A549 (cell line): Measurements from ENCODE around the gene MFSD2A. TPM values are rescaled to one million over a fixed set of nuclear protein-coding genes. Genes with fewer than 3 reads are reported as not detected.

ENCODE experiments used
- ATAC-seq, 2 experiments: fragments of 200-7000 bp in 1 of 2; fragments of >200 bp in 1 of 2; cut with Nextera tagmentation in 1 of 2; cut with Tn5 transposase in 1 of 2; 3 replicates each; pipeline versions ENCODE4 v1.8.0 to v1.9.1; 2018 to 2020; ENCODE audit warnings: mild to moderate bottlenecking in 1 of 2, moderate library complexity in 1 of 2
- CTCF ChIA-PET: fragments of 300-600 bp; sonication (Branson Sonifier 250); formaldehyde crosslinking; extraction: SDS; loops from one replicate; lab custom pipeline; 2021; ENCODE audit warnings: antibody characterized with exemption, inconsistent platforms; lab: Yijun Ruan, JAX
- POLR2A ChIA-PET: fragments of 350-600 bp; formaldehyde crosslinking; extraction: SDS; loops from one replicate; lab custom pipeline; 2021; ENCODE audit warnings: antibody characterized with exemption, inconsistent platforms; lab: Yijun Ruan, JAX
- DNase-seq, 2 experiments: peaks; one replicate each; pipeline versions ENCODE4 v3.0.0 to v3.0.0-alpha.2; 2011 to 2016; ENCODE audit warnings: low read depth in 1 of 2, low spot score in 1 of 2
- FAIRE-seq: peaks from 2 replicates; lab custom pipeline; 2011; peaks lifted over from hg19 to GRCh38; lab: Jason Lieb, UNC
- H3K27ac ChIP-seq, 2 experiments: fragments of >200 bp; sonication (Bioruptor Twin); formaldehyde crosslinking; 3 replicates each; pipeline ENCODE4 v1.5.1; 2016 to 2017
- H3K4me1 ChIP-seq: fragments of >200 bp; sonication (Bioruptor Twin); formaldehyde crosslinking; 3 replicates; pipeline ENCODE4 v1.6.1; 2016
- H3K4me2 ChIP-seq: fragments of >200 bp; sonication (Bioruptor Twin); formaldehyde crosslinking; 3 replicates; pipeline ENCODE4 v1.6.1; 2016
- H3K4me3 ChIP-seq: fragments of >200 bp; sonication (Bioruptor Twin); formaldehyde crosslinking; 3 replicates; pipeline ENCODE4 v1.5.1; 2016
- H3K9me3 ChIP-seq: fragments of >200 bp; sonication (Bioruptor Twin); formaldehyde crosslinking; 3 replicates; pipeline ENCODE4 v1.6.1; 2016
- ATOH8 ChIP-seq: fragments of 250-450 bp; sonication (Bioruptor Pico); IDR thresholded peaks from 2 replicates; pipeline ENCODE4 v1.5.0; 2020; ENCODE audit warnings: low read depth, mild to moderate bottlenecking, moderate library complexity
- BHLHE40 ChIP-seq: IDR thresholded peaks from 2 replicates; pipeline ENCODE4 v1.6.1; 2012; ENCODE audit warnings: low read depth, low read length, inconsistent platforms
- CBX2 ChIP-seq: fragments of 200-600 bp; sonication (generic); IDR thresholded peaks from 2 replicates; pipeline ENCODE4 v1.6.1; 2016; ENCODE audit warnings: low read depth, mild to moderate bottlenecking, borderline replicate concordance
- CHD4 ChIP-seq: fragments of 200-600 bp; sonication (generic); IDR thresholded peaks from 2 replicates; pipeline ENCODE4 v1.6.1; 2016; ENCODE audit warnings: antibody characterized with exemption, mild to moderate bottlenecking, borderline replicate concordance
- EHF ChIP-seq: fragments of 250-450 bp; sonication (Bioruptor Pico); IDR thresholded peaks from 2 replicates; pipeline ENCODE4 v1.5.0; 2020; ENCODE audit warnings: mild to moderate bottlenecking
- EHMT2 ChIP-seq: fragments of 200-600 bp; sonication (generic); IDR thresholded peaks from 2 replicates; pipeline ENCODE4 v1.6.1; 2016; ENCODE audit warnings: antibody characterized with exemption, low read depth, mild to moderate bottlenecking, moderate library complexity
- ELK1 ChIP-seq: fragments of 150-350 bp; IDR thresholded peaks from 2 replicates; pipeline ENCODE4 v1.6.1; 2014; ENCODE audit warnings: low read depth, mild to moderate bottlenecking, low read length
- EP300 ChIP-seq, 2 experiments: fragments of >200 bp; sonication (Bioruptor Twin); formaldehyde crosslinking; IDR thresholded peaks; 2 replicates in 1 of 2; 3 replicates in 1 of 2; pipeline ENCODE4 v1.6.1; 2016 to 2017
- ESRRA ChIP-seq: fragments of 150-350 bp; IDR thresholded peaks from 2 replicates; pipeline ENCODE4 v1.6.1; 2014; ENCODE audit warnings: mild to moderate bottlenecking, low read length, borderline replicate concordance
- FOSL2 ChIP-seq, 2 experiments: fragments of 450-650 bp in 1 of 2; fragments of >200 bp in 1 of 2; sonication (Bioruptor Twin) in 1 of 2; formaldehyde crosslinking; IDR thresholded peaks; 2 replicates each; pipeline versions ENCODE4 v1.5.0 to v1.6.1; 2016 to 2020; ENCODE audit warnings: mild to moderate bottlenecking in 1 of 2, moderate library complexity in 1 of 2
- FOXS1 ChIP-seq: fragments of 250-450 bp; sonication (Bioruptor Pico); IDR thresholded peaks from 2 replicates; pipeline ENCODE4 v1.5.0; 2020; ENCODE audit warnings: mild to moderate bottlenecking, moderate library complexity
- HDAC2 ChIP-seq: fragments of 200-600 bp; sonication (generic); IDR thresholded peaks from 2 replicates; pipeline ENCODE4 v1.6.1; 2016
- HES2 ChIP-seq: fragments of >200 bp; sonication (Bioruptor Twin); formaldehyde crosslinking; IDR thresholded peaks from 2 replicates; pipeline ENCODE4 v1.6.1; 2016
- HEYL ChIP-seq: fragments of 250-450 bp; sonication (Bioruptor Pico); IDR thresholded peaks from 2 replicates; pipeline ENCODE4 v1.8.0; 2021; ENCODE audit warnings: mild to moderate bottlenecking, moderate library complexity
- HOXA7 ChIP-seq: fragments of 250-450 bp; sonication (Bioruptor Pico); IDR thresholded peaks from 2 replicates; pipeline ENCODE4 v1.5.0; 2020; ENCODE audit warnings: mild to moderate bottlenecking, moderate library complexity
- JUN ChIP-seq, 2 experiments: fragments of >200 bp; sonication (Bioruptor Twin); formaldehyde crosslinking; IDR thresholded peaks; 2 replicates in 1 of 2; 3 replicates in 1 of 2; pipeline ENCODE4 v1.6.1; 2016 to 2017
- MAFK ChIP-seq: fragments of 450-650 bp; IDR thresholded peaks from 2 replicates; pipeline ENCODE4 v1.6.1; 2014; ENCODE audit not compliant: partially characterized antibody
- MAX ChIP-seq: IDR thresholded peaks from 2 replicates; pipeline ENCODE4 v1.6.1; 2012
- MYC ChIP-seq: IDR thresholded peaks from 2 replicates; pipeline ENCODE4 v1.6.1; 2012; ENCODE audit warnings: mild to moderate bottlenecking, inconsistent platforms, low read length, improper control_type of control experiment, borderline replicate concordance
- NFE2L2 ChIP-seq: fragments of 150-350 bp; conservative IDR thresholded peaks from 2 replicates; pipeline ENCODE4 v1.6.1; 2014; ENCODE audit warnings: low read length
- NPAS2 ChIP-seq: fragments of 250-450 bp; sonication (Bioruptor Pico); IDR thresholded peaks from 2 replicates; pipeline ENCODE4 v1.8.0; 2022; ENCODE audit warnings: mild to moderate bottlenecking, moderate library complexity, borderline replicate concordance
- NR3C1 ChIP-seq: fragments of >200 bp; sonication (Bioruptor Twin); formaldehyde crosslinking; IDR thresholded peaks from 3 replicates; pipeline ENCODE4 v1.6.1; 2017
- RAD21 ChIP-seq, 2 experiments: fragments of >200 bp in 1 of 2; sonication (Bioruptor Twin) in 1 of 2; formaldehyde crosslinking in 1 of 2; IDR thresholded peaks in 1 of 2; conservative IDR thresholded peaks in 1 of 2; 2 replicates in 1 of 2; 3 replicates in 1 of 2; pipeline ENCODE4 v1.6.1; 2012 to 2018; ENCODE audit warnings: inconsistent platforms in 1 of 2
- REST ChIP-seq: fragments of 200-600 bp; sonication (generic); IDR thresholded peaks from 2 replicates; pipeline ENCODE4 v1.6.1; 2016; ENCODE audit warnings: antibody characterized with exemption, mild to moderate bottlenecking, moderate library complexity
- SMC3 ChIP-seq: fragments of >200 bp; sonication (Bioruptor Twin); formaldehyde crosslinking; IDR thresholded peaks from 3 replicates; pipeline ENCODE4 v1.6.1; 2018; ENCODE audit warnings: inconsistent platforms
- TP53 ChIP-seq: fragments of 250-450 bp; sonication (Bioruptor Pico); IDR thresholded peaks from 2 replicates; pipeline ENCODE4 v1.5.0; 2021; ENCODE audit warnings: mild to moderate bottlenecking, moderate library complexity
- USF2 ChIP-seq: fragments of 450-650 bp; IDR thresholded peaks from 2 replicates; pipeline ENCODE4 v1.6.1; 2014; ENCODE audit warnings: antibody characterized with exemption
- ZFP36 ChIP-seq: fragments of 450-650 bp; IDR thresholded peaks from 2 replicates; pipeline ENCODE4 v1.6.1; 2014; ENCODE audit warnings: borderline replicate concordance; ENCODE audit not compliant: partially characterized antibody
- ZSCAN20 ChIP-seq: fragments of 250-450 bp; sonication (Bioruptor Pico); IDR thresholded peaks from 2 replicates; pipeline ENCODE4 v1.8.0; 2022; ENCODE audit warnings: mild to moderate bottlenecking, moderate library complexity
- WGBS: methylation state at CpG from one replicate; pipeline ENCODE4 v1.1.6; 2017; ENCODE audit errors: missing lambda C conversion rate; 5-methylcytosine and 5-hydroxymethylcytosine counted together
- polyA plus RNA-seq, 4 experiments: library from polyadenylated mRNA; depleted of rRNA in 3 of 4; stranded (reverse); fragments of >200 nt; fragmentation: RNase III in 1 of 4; extraction: RNeasy Plus Mini Kit Qiagen cat#74134 plus additional on column Dnase treatment in 1 of 4; gene quantifications; 2 replicates in 3 of 4; 3 replicates in 1 of 4; pipeline ENCODE4 v1.2.3, GENCODE V29; 2011 to 2017

MFSD2A gene
- polyA plus RNA-seq, 2 of the 4 experiments (the other 2 are of a cell fraction), result 3.0 to 3.1 TPM

- ChIA-PET CTCF (interaction anchor here (0.6 to 1.6 kb wide), 5 partner anchors 20 to 134 kb away, joined by 3 to 4 read pairs (median 3); no protein-coding TSS in a partner anchor), POLR2A (no interaction called here)
- Histone ChIP-seq H3K27ac (no peak overlapping the region), H3K4me3 (no peak overlapping the region), H3K4me2 (no peak overlapping the region), H3K4me1 (peaks cover 2% of the 10 kb centered on the region; the same call in 2 of the 3 replicates), H3K9me3 (peaks cover 4% of the 10 kb centered on the region; the same call in 1 of the 3 replicates)
- no peak for ATAC-seq
- WGBS, result 73% methylated on average over 2 of the region's 5 CpGs
- no peak for DNase-seq
- no peak for FAIRE-seq
- no peak for TF ChIP-seq NR3C1
- TF ChIP-seq HEYL, result no peak
- TF ChIP-seq ESRRA, result no peak
- TF ChIP-seq HES2, result no peak
- TF ChIP-seq REST, result no peak
- no peak for TF ChIP-seq MYC
- no peak for TF ChIP-seq MAFK
- TF ChIP-seq ZSCAN20 (CRISPR knock-in tag), result no peak
- TF ChIP-seq NPAS2 (CRISPR knock-in tag), result no peak
- TF ChIP-seq ZFP36, result no peak
- no peak for TF ChIP-seq HDAC2
- no peak for TF ChIP-seq CHD4
- TF ChIP-seq USF2, result no peak
- no peak for TF ChIP-seq ATOH8 (CRISPR knock-in tag)
- TF ChIP-seq EHF (CRISPR knock-in tag), result no peak
- no peak for TF ChIP-seq HOXA7 (CRISPR knock-in tag)
- no peak for TF ChIP-seq CBX2
- TF ChIP-seq JUN (IDR thresholded peaks at IDR 0.05), result no peak
- TF ChIP-seq RAD21 (conservative IDR thresholded peaks at IDR 0.05 in 1 of 2, IDR thresholded peaks at IDR 0.05 in 1 of 2), result no peak
These were observed 14.7 kb upstream of the MFSD2A start for GRCh38 chr1:39940253-39940652.

- CTCF ChIA-PET, result interaction anchor here (1.1 to 1.4 kb wide), 2 partner anchors 33 to 39 kb away, joined by 4 read pairs; no protein-coding TSS in a partner anchor
- TF ChIP-seq TP53 (CRISPR knock-in tag) (no peak), NPAS2 (CRISPR knock-in tag) (no peak), HES2 (no peak), ELK1 (no peak), CBX2 (no peak), EP300 (IDR thresholded peaks at IDR 0.05) (no peak), FOXS1 (no peak), SMC3 (no peak), FOSL2 (IDR thresholded peaks at IDR 0.05) (no peak), FOSL2 (CRISPR knock-in tag; IDR thresholded peaks at IDR 0.05) (no peak), NFE2L2 (no peak), RAD21 (conservative IDR thresholded peaks at IDR 0.05 in 1 of 2, IDR thresholded peaks at IDR 0.05 in 1 of 2) (no peak), EHMT2 (no peak), MAX (no peak), BHLHE40 (no peak)
- no peak for DNase-seq
- POLR2A ChIA-PET, result no interaction called here
- Histone ChIP-seq H3K4me2 (no peak overlapping the region), H3K4me1 (no peaks in the 10 kb centered on the region), H3K27ac (no peak overlapping the region), H3K9me3 (no peaks in the 10 kb centered on the region), H3K4me3 (no peak overlapping the region)
- no peak for FAIRE-seq
- no peak for ATAC-seq
- WGBS, result 72% methylated on average over 6 of the region's 9 CpGs
These were observed 13.7 kb upstream of the MFSD2A start for GRCh38 chr1:39940980-39941871.
